Suppressor macrophage treated with lipopolysaccharide for 1 hour (primary cell): ENCODE measurements around the gene NDOR1.

Experiments
- DNase-seq, 3 donors: peaks; one replicate each; pipeline ENCODE4 v3.0.0-alpha.2; 2020 to 2022

Gene NDOR1

DNA sequence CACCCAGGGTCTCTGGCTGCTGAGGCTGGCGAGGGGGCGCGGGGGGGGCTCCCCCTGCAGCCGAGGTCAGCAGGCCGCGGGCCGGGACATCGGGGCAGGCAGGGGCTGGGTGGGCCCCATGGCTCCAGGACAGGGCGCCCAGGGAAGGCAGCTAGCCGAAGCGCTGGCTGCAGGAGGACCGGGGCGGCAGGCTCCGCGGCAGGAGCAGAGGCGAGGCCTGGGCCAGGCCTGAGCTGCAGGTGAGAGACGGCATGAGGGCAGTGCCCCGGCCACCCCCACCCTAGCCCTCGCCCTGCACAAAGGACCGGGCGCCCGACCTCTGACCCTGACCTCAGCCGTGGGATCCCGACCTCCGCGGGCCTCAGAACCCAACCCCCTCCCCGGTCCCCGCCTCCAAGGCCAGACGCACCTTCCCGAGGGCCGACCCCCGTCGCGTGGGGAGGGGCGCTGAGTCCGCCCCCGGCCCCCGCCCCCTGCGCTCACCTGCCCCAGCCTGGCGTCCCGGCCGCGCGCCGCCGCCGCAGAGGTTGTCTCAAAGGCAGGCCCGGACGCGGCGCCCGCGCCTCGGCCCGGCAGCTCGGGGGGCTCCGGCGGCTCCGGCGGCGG is 16.1 kb downstream of the NDOR1 start:
- no peak for DNase-seq

DNA sequence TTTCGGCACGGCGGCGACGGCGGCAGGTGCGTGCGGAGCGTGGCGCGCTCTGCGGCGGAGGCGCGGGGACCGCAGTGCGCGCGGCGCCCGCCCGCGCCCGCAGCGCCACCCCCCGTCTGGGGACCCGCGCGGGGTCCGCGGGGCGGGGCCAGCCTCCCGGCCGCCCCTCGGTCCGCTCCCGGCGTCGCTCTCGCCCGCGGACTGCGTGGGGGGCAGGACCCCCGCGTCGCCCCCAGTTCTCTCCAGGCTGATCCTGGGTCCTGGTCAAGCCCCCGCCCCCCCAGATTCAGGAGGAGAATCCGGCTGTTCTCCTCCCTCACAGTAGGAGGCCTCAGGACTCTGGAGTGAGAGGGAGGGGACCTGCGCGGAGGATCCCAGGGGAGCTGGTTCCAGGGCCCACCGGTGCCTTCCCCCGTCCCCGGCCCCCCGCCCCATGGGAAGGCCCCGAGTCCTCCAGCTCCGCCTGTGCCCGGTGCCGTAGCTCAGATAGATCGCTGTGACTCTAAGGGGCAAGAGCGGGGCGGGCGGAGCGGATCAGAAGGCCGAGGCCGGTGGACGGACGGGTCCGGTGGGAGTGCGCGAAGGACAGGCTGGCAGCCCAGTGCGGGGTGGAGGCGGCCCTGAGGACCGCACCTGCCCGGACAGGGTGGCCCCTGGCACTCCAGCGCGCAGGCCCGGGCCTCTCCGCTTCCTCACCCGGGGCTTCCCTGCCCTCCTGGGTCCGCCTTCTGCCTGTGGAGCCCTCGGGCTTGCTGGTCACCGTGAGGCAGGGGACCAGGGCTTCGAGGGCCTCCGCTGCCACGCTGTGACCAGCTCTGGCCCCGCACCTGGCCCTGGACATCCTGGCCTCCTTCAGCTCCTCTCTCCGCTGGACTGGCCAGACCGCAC is 16.9 kb downstream of the NDOR1 start, which contains the start of gene RNF208:
RNF208 (minus strand) TSS at position 51 of the 888 bp plus-strand sequence. CDS start 1,028 bp downstream, outside the sequence.
- peak in 2 of 3 donors; percentile 9 to 45 for DNase-seq

DNA sequence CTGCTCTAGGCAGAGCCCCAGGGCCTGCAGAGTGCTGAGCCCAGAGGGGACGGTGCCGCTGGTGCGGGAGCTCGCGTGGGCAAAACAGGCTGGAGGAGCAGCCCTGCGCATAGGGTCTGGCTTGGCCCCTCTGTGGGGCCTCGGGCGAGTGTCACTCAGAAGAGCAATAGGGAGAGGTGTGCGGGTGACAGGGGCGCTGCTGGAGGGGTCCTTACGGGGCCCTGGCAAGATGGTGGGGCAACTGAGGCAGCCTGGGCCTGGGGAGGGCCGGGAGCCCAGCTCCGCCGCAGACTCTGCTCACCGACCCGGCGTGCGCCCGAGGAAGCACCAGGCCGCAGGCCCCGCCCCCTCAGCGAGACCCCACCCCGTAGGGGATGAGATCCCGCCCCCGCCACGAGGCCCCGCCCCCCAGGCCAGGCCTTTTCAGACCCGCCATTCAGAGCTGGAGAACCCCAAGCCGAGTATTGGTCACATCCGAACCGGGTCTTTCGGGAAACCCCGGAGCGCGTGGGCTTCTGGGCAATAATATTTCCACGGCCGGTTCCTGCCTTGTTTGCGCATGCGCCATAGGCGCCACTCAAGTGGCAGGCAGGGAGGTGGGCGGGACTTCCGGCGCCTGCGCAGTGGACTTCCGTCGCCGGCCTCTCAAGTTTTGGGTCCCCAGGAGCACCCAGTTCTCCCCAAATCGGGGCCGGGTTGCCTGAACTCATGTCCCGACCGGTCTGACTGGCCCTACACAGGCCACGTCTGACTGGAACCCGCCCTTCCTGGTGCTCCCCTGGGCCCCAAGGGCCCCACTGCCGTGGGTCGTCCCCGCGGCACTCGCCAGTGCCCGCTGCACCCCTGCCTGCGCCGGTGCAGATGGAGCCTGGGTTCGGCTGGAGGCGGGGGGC is 17.8 kb downstream of the NDOR1 start:
- peak; percentile 99 to 100 (median 100) for DNase-seq

DNA sequence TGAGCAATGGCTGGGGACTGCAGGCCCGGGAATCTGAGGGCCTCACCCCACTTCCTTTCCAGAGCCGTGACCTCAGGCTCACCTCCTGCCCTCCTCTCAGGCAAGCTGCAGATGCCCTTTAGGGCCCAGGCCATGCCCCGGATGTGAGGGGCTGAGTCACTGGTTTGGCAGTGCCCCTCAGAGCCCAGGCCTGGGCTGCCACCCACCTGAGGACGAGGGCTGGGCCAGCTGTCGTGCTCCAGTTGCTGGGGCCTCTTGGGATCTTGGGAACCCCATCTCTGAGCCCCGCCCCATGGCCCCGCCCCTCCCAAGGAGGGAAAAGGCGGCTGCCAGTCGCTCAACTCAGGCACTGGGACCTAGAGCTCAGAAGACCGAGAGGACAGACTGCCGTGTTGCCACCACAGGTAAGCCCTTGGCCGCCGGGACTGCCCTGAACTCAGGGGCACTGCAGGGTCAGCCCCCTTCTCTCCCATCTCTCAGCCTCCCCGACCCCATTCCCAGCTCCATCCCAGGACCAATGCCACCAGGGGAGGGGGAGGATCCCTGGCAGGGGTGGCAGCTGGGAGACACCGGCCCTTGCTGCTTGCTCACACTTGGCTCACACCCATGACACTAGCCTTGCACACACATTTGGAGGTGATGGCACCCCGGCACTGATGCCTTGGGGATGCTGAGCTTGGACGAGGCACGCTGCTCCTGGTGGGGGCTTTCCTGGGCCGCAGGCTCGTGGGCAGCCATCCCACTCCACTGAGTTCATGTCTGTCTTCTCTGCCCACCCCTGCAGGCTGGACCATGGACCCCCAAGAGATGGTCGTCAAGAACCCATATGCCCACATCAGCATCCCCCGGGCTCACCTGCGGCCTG is 19.6 kb downstream of the NDOR1 start, which contains the start of gene CYSRT1:
CYSRT1 (plus strand) TSS at position 345 of the 865 bp plus-strand sequence; CDS start at position 793, 448 bp downstream.
- peak; percentile 29 to 42 (median 41) for DNase-seq

DNA sequence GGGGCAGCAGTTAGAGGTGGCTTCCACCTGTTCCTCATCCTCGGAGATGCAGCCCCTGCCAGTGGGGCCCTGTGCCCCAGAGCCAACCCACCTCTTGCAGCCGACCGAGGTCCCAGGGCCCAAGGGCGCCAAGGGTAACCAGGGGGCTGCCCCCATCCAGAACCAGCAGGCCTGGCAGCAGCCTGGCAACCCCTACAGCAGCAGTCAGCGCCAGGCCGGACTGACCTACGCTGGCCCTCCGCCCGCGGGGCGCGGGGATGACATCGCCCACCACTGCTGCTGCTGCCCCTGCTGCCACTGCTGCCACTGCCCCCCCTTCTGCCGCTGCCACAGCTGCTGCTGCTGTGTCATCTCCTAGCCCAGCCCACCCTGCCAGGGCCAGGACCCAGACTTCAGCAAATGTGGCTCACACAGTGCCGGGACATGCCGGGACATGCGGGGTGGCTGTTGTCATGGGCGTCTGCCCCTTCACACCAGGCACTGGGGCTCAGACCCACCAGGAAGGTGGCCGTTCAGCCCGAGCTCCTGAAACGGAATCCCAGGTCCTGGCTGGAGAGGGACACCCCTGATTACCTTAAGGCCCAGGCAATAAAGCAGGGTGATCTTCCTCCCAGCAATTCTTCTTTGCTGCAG is 20.3 kb downstream of the NDOR1 start:
- no peak for DNase-seq

DNA sequence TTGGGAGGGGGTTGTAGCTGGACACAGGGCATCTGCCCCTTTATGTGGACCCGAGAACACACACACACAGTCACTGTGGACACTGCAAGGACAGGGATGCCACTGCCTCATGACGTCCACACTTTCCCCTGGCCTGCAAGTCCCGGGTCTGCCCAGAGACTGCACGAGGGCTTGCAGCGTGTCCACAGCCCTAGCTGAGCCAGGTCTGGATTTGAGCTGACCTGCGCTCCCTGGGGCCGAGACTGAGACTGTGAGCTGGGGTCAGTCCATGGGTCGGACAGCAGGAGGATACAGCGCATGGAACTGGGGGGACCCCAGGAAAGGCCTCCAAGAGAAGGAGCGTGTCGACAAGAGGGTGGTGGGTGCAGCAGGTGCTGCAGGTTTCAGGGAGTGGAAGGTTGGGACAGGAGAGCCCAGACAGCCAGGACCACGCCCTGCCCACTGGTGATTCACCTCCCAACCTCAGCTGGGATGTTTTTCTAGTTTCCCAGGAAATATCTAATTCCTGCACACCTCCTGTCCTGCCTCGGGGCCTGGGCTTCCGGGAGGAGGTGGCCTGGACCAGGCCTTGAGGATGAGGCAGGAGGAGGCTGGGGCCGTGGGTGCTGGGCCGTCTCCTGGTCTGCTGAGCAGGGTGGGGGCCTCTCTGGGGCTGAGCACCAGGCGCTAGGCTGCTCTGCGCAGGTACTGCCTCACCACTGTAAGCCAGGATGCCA is 21.0 kb downstream of the NDOR1 start:
- no peak for DNase-seq

DNA sequence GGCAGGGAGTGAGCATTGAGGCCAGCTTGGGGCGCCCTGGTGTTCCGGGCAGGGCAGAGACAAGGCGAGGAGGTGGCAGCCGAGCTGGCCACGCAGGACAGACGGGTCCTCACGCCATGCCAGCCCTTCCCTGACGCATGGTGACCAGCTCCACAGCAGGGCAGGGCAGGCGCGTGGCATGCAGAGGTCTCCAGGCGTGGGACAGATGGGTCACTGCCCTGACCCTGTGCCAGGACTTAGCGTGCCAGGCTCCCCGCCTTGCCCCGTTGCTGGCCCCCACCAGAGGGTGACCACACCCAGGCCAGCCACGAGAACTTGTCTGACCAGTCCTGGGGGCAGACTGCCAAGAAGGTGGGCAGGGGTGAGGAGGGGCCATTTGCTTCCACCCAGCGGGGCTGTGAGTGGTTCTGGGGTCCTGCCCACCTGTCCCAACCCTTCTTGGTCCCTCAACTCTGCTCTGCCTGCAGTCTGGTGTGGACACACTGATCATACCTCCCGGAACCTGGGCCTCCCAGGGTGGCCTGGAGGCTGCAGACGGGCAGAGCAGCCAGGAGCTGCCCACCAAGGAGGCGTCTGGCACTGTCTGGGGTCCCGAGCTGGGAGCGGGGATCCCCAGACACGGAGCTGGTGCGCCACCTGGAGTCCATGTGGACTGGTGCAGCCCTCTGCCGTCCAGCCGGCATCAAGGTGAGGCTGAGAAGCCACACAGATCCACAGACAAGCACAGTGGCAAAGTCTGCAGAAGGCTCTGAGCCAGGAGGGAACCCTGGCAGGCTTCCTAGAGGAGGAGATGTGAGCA is 21.8 kb downstream of the NDOR1 start, which contains the start of gene RNF224:
RNF224 (plus strand) TSS at position 449 of the 799 bp plus-strand sequence. CDS start 834 bp downstream, outside the sequence.
- peak; percentile 70 to 85 (median 79) for DNase-seq

DNA sequence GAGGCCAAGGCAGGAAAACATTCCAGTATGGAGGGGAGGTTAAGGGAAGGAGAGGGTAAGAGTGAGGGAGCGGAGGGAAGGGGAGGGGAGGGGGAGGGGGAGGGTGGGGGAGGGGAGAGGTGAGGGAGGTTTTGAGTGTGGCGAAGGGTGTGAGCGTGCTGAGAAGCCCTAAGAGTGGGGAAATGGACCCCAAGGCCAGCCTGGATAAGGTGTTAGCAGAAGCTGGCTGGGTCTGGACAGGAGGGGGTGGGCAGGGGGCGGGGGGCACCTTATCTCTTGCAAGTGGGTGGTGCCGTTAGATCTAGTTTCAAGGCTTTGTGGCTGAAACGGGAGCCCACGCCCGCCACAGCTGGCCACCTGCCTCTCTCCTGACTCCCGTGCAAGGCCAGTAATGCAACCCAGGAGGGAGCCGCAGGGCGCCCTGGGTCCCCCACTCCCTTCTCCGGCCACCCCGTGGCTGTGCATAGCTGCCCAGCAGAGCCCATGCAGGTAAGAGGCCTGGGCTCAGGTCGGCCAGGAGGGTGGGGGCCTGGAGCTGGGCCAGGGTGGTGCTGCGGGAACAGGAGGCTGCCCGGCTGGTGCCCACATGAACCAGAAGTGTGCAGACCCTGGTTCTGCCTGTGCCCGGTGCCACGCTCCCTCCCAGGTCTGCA is 22.5 kb downstream of the NDOR1 start:
- DNase-seq = no peak

DNA sequence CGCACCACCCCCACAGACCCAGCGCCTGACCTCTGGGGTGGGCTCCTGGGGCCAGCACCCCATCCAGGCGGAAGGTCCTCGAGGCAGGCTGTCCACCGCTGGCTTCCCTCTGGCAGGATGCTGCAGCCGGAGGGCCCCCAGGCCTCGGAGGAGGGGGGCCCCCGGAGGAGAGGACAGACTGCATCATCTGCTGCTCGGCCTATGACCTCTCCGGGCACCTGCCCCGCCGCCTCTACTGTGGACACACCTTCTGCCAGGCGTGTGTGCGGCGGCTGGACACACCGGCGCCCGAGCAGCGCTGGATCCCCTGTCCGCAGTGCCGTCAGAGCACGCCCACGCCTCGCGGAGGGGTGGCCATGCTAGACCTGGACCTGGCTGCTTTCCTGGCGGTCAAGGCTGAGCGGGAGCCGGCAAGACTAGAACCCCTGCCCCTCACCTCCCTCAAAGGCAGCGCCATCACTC is 23.0 kb downstream of the NDOR1 start:
- no peak for DNase-seq

DNA sequence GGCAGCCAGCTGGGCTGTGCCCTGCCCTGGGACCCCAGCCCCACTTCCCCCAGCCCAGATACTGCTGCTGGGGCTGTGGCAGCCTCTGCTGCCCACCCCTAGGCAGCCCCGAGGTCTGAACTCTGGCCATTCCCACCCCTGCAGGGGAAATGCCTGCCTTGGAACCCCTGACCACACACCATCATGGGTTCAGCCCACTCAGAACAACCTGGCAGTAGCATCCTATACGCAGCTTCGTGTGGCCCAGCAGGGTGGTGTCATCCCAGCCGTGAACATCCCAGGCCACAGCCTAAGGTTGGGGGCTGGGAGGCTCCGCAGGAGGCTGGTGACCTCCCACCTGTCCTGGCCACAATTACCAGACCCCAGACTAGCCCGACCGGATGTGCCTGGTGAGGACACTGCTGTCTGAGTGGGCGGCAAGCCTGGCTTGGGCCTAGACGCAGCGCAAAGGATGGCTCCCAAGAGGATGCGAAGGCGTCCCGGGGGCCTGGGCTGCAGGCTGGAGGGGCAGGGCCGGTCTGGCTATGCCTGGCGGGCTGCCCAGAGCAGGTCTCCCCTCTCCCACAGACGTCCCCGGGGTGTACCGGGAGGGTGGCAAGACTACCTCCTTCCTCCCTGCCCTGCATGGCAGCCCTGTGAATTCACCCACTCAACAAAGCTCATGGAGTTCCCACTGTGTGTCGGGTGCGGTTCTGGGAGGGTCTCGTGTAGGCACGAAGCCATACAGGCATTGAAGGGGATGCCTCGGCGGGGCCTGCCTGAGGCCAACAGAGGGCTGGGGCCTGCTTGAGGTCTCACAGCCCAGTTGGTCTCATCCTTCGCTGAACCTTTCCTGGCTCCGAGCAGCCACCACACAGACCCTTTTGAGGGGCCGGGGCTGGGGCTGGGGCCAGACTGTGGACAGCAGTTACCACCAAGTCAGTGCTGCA is 23.7 kb downstream of the NDOR1 start:
- DNase-seq = no peak

DNA sequence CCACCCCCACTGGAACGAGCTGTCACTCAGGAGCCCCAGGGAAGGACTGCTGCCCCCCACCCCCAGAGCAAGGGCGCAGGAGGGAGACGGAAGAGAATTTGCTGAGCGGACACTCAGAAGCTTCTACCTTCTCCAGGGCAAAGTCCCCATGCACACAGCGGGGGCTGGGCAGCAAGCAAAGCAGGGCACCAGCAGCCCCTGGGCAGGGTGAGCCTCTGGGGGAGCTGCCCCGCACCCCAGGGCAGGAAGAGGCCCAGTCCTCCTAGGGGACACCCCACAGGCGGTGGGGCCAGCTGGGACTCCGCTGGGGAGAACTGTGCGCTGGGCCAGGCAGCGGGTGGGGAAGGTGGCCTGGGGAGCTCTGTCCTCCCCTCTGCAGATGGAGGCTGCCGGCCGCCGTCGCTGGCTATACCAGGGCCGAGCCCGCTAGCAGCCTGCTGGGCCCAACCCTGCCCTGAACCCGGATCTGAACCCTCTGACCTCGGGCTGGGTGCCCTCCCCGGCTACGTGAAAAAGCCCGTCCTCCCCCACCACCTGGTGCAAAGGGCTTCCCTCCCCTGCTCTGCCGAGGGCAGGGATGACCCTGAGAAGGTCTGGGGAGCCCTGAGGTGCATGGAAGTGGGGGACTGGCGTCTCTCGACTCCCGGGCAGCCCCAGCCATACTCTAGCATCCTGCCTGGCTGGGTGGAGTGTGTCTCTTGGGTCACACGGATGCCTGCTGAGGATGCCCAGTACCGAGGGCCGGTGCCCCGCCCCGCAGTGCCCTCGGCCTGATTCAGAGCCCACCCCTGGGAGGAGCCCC is 24.6 kb downstream of the NDOR1 start:
- DNase-seq = no peak

DNA sequence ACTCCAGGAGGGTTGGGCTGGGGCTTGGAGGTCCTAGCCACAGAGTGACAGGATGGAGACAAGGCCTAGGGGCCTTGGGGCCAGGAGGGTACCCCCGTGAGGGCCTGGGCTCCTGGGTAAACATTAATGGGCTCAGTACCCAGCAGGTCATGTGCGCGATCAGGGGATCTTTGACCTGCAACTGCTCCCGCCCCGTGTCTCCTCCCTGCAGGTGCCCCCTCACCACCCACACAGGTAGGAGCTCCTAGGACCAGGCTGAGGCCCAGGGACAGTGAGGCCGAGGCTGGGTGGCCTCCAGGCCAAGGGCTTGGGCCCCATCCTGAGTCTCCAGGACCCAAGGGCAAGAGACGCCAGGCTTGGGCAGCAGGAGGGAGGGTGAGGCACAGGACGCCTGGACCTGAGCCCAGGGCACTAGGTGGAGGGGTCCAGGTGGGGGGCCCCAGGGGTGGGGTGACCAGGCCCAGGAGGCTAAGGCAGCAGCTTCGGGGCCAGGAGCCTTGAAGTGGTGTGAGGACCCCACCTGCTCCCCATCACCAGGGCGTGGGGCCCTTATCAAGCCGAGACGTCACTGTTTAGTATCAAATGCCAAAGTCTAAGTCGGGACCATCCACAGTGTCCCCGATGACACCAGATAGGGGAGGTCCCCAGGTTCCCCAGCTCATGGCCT is 25.3 kb downstream of the NDOR1 start, which contains the start of gene SLC34A3:
SLC34A3 (plus strand) TSS at position 197 of the 667 bp plus-strand sequence. CDS start 802 bp downstream, outside the sequence.
- DNase-seq = no peak

DNA sequence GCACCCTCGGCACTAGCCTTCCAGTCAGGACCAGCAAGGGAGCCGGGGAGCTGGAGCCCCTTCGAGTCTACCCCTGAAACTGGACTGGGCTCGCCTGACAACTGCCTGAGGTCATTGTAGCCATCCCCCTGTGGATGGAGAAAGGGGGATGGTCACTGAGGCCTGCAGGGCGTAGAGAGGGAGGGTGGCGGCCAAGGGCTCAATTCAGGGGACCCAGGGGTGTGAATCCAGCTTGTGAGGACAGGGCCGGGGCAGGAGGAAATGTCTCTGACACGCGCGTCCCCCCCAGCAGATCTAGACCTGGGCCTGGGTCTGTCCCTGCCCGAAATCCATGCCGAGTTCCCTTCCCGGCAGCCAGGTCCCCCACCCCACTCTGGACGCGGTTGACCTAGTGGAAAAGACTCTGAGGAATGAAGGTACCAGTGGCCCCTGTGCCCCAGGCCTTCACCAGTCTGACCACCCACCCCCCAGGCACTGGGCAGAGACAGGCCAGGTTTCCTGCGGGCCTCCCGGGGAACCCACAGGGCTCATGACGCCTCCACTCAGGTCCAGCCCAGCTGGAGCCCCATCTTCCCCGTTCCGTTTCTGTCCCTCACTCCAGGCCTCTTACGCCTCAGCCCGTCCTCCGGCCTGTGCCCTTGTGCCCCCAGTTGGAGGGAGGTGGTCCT is 26.0 kb downstream of the NDOR1 start:
- no peak for DNase-seq

DNA sequence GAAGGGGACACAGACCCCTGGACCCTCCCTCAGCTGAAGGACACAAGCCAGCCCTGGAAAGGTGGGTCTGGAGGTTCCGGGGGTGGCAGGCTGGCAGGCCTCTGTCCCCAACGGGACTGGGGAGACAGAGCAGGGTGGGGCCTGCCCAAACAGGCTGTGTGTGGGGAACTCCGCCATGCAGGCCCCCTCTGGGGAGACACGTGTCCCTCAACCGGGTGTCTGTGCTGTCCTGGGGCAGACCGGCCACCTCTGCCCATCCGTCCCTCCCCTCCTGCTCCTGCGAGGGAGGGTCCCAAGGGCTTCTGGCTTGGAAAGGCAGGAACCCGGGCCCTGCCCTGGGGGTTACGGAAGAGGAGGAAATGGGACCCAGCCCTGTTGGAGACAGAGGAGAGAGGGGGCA is 26.6 kb downstream of the NDOR1 start:
- no peak for DNase-seq

DNA sequence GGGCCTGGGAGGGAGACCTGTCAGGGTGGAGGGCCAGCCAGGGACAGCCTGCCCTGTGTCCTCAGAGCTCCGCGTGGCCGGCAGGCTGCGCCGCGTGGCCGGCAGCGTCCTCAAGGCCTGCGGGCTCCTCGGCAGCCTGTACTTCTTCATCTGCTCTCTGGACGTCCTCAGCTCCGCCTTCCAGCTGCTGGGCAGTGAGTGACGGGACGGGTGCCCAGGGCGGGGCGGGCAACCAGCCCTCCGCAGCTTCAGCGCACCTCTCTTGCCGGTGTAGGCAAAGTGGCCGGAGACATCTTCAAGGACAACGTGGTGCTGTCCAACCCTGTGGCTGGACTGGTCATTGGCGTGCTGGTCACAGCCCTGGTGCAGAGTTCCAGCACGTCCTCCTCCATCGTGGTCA is 27.0 kb downstream of the NDOR1 start:
- DNase-seq = no peak
